Activated CD8-positive, alpha-beta T cell treated with anti-CD3 and anti-CD28 coated beads for 36 hours (primary cell): ENCODE measurements around the gene RAD51B. TPM values are rescaled to one million over a fixed set of nuclear protein-coding genes. Genes with fewer than 3 reads are reported as not detected.

Source experiments
- ATAC-seq: fragments of 200-7000 bp; cut with Tn5 transposase; one replicate; pipeline ENCODE4 v1.10.0; 2021; ENCODE audit warnings: mild to moderate bottlenecking, moderate library complexity
- CTCF ChIA-PET: fragments of 350-600 bp; sonication (Branson Sonifier 250); formaldehyde crosslinking; loops from one replicate; lab custom pipeline; 2021; ENCODE audit warnings: antibody characterized with exemption; lab: Charles Lee
- POLR2A ChIA-PET: fragments of 350-600 bp; sonication (Branson Sonifier 250); formaldehyde crosslinking; loops from one replicate; lab custom pipeline; 2021; ENCODE audit warnings: antibody characterized with exemption; lab: Charles Lee
- DNase-seq: peaks from one replicate; pipeline ENCODE4 v3.0.0-alpha.2; 2020
- H3K27ac Mint-ChIP-seq: one replicate; pipeline ENCODE4 v1.8.0; 2021; ENCODE audit warnings: mild to moderate bottlenecking, mixed read lengths
- H3K27me3 Mint-ChIP-seq: one replicate; pipeline ENCODE4 v1.8.0; 2021; ENCODE audit warnings: mixed read lengths
- H3K36me3 Mint-ChIP-seq: one replicate; pipeline ENCODE4 v1.8.0; 2021; ENCODE audit warnings: low read depth, mixed read lengths
- H3K4me1 Mint-ChIP-seq: one replicate; pipeline ENCODE4 v1.8.0; 2021; ENCODE audit warnings: low read depth, mixed read lengths
- H3K4me3 Mint-ChIP-seq: one replicate; pipeline ENCODE4 v1.8.0; 2021; ENCODE audit warnings: mild to moderate bottlenecking, moderate library complexity, mixed read lengths
- H3K9me3 Mint-ChIP-seq: one replicate; pipeline ENCODE4 v1.8.0; 2021; ENCODE audit warnings: mixed read lengths
- CTCF ChIP-seq: fragments of 200-600 bp; IDR thresholded peaks from one replicate; pipeline ENCODE4 v1.8.0; 2022; ENCODE audit warnings: antibody characterized with exemption, mild to moderate bottlenecking
- intact Hi-C: fragments of 100-400 bp; cut with micrococcal nuclease; formaldehyde crosslinking; loops from one replicate; pipeline ENCODE4 v1.10.0; 2022
- total RNA-seq, 2 experiments: library from RNA; stranded (reverse); gene quantifications; one replicate each; pipeline ENCODE4 v1.2.3, GENCODE V29; 2021

RAD51B gene
- total RNA-seq, 2 experiments from 2014 or later = 38.2 to 40.6 TPM

- ChIA-PET POLR2A (no interaction called here), CTCF (interaction anchor here (0.7 kb wide), 1 partner anchor 59 kb away, joined by 3 read pairs; no protein-coding TSS in a partner anchor)
- Mint-ChIP-seq H3K27me3 (no peaks in the 10 kb centered on the region), H3K27ac (no peak overlapping the region), H3K36me3 (no peaks in the 10 kb centered on the region), H3K4me1 (peaks cover 3% of the 10 kb centered on the region), H3K4me3 (no peak overlapping the region), H3K9me3 (no peaks in the 10 kb centered on the region)
- intact Hi-C loops = no loop called here
- DNase-seq (no peak), ATAC-seq (no peak)
- no peak for TF ChIP-seq CTCF
Observed at GRCh38 chr14:68634874-68635595, 815.5 kb downstream of the RAD51B start.

GRCh38 chr14:68636597-68636996, 817.0 kb downstream of the RAD51B start:
- no peak for DNase-seq
- POLR2A ChIA-PET = no interaction called here
- H3K4me1 Mint-ChIP-seq = peaks cover 3% of the 10 kb centered on the region
- no peak overlapping the region for H3K4me3 Mint-ChIP-seq
- H3K9me3 Mint-ChIP-seq = peaks cover 2% of the 10 kb centered on the region
- H3K27me3 Mint-ChIP-seq = no peaks in the 10 kb centered on the region
- no peak for TF ChIP-seq CTCF
- intact Hi-C loops = no loop called here
- H3K36me3 Mint-ChIP-seq = no peaks in the 10 kb centered on the region
- CTCF ChIA-PET = no interaction called here
- ATAC-seq = no peak
- no peak overlapping the region for H3K27ac Mint-ChIP-seq

- DNase-seq (peak; percentile 35), ATAC-seq (peak; percentile 55)
- Mint-ChIP-seq H3K4me1 (peaks cover 3% of the 10 kb centered on the region), H3K36me3 (no peaks in the 10 kb centered on the region), H3K27me3 (no peaks in the 10 kb centered on the region), H3K4me3 (no peak overlapping the region), H3K9me3 (peaks cover 2% of the 10 kb centered on the region), H3K27ac (no peak overlapping the region)
- CTCF ChIA-PET = interaction anchor here (1.0 to 1.7 kb wide), 3 partner anchors 8 to 21 kb away, joined by 3 to 5 read pairs (median 3); no protein-coding TSS in a partner anchor
- intact Hi-C loops = no loop called here
- POLR2A ChIA-PET = no interaction called here
- TF ChIP-seq CTCF = no peak
Observed at GRCh38 chr14:68637106-68638021, 817.8 kb downstream of the RAD51B start.

- Mint-ChIP-seq H3K9me3 (peaks cover 5% of the 10 kb centered on the region), H3K4me1 (peaks cover 3% of the 10 kb centered on the region), H3K27ac (no peak overlapping the region), H3K36me3 (no peaks in the 10 kb centered on the region), H3K27me3 (no peaks in the 10 kb centered on the region), H3K4me3 (no peak overlapping the region)
- POLR2A ChIA-PET = no interaction called here
- TF ChIP-seq CTCF = no peak
- ATAC-seq (no peak), DNase-seq (no peak)
- CTCF ChIA-PET = interaction anchor here (1.0 to 1.7 kb wide), 3 partner anchors 9 to 22 kb away, joined by 3 to 5 read pairs (median 3); no protein-coding TSS in a partner anchor
- intact Hi-C loops = no loop called here
Observed at GRCh38 chr14:68638141-68638999, 818.8 kb downstream of the RAD51B start.
